ENCODE measurements around the gene SPATA12.
A peak's percentile ranks its signal among the peaks of the same experiment; 100 is the strongest.

SPATA12 gene

DNA sequence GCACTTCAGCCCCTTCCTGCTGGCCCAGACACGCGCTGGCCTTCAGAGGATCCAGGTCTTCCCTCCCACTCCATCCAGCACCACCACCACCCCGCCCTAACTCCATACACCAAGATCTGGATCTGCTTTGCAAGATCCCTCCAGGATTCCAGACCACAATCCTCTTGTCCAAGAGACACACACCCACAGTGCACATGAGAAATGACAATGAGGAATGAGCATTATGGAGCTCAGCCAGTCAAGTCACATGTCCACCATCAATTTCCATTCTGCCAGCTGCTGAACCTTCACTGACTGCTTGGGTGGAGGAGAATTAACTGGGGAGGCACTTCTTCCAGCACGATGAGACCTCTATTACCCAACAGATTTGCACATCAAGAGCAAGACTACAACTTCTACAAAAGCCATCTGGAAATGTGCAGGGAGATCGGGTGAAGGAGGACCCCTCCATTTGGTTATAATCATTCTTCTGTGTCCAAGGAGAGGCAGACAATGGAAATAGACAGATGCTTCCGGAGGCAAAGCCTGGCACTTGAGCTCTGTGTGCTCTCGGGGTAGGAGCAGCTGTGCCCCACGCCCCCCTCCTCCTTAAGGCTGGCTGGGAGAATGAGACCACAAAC is 12.3 kb upstream of the SPATA12 start:
- no peak for FAIRE-seq
- DNase-seq (ENCODE audit: extremely low spot score, insufficient read length, low read depth): no peak

DNA sequence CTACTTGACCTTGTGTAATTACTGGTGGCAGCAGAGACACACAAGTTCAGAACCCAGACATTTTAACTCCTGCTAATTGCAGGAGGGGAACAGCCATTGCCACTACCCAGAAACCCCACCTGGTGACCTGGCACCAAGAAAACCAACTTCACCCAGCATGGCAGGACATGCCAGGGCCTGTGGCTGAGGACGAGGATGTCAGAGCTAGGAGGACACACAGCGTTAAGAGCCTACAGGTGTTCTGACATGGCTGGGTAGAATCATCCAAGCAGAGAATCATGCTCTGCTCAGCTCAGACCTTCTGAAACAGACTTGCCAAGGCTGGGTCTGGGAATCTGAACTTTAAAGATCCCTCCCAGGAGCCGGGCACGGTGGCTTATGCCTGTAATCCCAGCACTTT is 11.7 kb upstream of the SPATA12 start:
- no peak for FAIRE-seq
- no peak for DNase-seq (ENCODE audit: extremely low spot score, insufficient read length, low read depth)

DNA sequence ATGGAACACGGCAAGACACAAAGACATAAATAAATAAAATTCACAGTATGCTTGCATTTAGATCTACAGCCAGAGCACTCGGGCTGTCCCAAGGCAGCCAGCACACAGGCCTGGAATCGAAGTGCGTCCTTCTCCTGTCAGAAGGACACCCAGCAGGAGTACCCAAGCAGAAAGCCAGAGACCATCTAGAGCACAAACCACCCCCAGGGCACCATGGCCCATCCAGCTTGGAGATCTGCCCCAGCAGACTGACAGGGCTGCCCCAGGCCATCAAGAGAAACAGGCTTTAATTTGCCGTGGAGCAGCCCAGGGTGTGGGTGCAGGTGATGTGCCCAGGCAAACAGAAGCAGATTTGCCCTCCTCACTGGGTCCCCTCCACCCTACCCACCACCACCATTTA is 7.8 kb upstream of the SPATA12 start:
- FAIRE-seq (no peak), DNase-seq (ENCODE audit: extremely low spot score, insufficient read length, low read depth) (no peak)

DNA sequence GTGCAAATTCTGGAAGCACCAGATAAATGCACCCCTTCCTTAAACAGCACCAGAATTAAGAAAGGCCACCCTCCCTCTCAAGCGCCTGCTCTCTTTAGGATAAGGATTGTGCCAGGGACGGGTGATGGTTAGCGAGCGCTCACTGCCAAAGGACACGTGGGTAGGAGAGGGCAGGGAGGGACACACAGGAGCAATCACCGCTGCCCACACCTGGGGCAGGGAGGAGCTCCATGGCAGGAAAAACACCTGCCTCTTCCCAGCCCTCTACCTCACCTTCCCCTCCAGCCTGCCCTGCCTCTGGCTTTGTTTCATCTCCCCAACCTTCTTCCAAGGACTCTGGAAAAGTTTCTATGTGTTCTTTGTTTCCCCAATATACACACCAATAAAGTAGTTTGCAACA is 7.3 kb upstream of the SPATA12 start:
- FAIRE-seq: no peak
- no peak for DNase-seq (ENCODE audit: extremely low spot score, insufficient read length, low read depth)

DNA sequence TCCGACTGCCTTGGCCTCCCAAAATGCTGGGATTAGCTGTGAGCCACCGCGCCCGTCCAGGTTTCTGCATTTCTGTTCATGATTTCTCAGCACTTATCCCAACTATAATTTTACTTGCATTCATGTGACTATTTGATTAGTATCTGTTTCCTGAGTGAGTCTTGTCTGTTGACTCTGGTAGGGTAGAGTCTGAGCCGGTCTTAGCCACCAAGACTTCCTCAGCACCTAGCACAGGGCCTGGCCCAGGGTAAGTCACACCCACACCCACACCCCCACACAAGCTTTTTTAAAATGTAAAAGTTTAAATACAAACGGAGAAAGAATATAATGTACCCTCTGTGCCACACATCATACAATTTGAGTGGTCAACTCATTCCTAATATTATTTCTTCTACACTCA is 3.1 kb upstream of the SPATA12 start:
- FAIRE-seq (no peak), DNase-seq (ENCODE audit: extremely low spot score, insufficient read length, low read depth) (no peak)

DNA sequence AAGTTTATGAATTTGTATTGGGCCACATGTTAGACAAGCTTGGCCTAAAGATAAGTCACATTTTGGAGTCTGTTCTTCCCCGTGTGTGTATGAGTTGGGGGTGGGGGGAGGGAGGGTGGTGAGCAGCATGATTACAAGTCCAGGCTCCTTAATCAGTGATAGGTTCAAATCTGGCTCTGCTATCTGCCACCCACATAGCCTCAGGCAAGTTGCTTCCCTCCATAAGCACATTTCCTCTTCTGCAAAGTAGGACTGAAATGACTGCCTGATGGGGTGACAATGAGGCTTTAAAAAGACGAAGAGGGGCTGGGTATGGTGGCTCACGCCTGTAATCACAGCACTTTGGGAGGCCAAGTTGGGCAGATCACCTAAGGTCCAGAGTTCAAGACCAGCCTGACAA is 1.1 kb upstream of the SPATA12 start:
- FAIRE-seq (no peak), DNase-seq (ENCODE audit: extremely low spot score, insufficient read length, low read depth) (no peak)

DNA sequence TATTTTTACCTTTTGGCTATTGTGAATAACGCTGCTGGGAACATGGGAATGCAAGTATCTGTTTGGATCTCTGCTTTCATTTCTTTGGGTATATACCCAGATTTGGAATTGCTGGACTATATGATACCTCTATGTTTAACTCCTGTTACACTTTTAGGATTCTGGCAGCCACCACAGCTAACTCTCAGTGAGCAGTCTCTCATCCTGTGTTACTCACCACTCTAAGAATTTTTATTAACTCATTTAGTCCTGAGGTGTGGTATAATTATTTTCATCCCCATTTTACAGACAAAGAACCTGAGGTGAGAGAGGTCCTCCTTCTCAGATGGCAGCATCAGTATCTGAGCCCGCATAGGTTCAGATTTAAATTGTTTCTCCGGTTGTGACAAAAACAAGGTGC is 1.1 kb downstream of the SPATA12 start:
- DNase-seq (ENCODE audit: extremely low spot score, insufficient read length, low read depth): no peak
- FAIRE-seq: no peak

DNA sequence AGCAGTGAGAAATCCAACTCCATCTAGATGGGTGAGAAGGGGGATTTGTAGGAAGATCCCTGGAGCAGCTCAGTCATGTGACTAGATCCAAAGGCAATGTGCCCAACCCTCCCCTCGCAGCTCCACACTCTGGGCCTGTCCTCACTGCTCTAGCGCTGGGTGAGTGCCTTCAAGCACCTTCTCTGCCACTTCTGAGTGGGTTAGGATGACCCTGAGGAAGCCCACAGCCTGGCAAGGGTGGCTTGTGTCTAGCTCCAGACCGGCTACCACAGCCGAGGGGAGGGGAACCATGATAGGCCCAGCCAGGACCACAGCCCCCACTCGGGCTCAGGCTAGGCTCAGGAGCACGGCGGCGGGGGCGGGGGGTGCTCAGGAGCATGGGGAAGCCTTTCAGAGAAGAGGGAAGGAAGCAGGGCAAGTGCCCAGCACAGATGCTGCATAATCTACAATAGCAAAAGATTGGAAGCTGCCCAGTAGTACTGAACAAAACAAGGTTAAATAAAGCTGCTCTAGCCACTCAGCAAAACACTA is 1.7 kb downstream of the SPATA12 start:
- FAIRE-seq: no peak

DNA sequence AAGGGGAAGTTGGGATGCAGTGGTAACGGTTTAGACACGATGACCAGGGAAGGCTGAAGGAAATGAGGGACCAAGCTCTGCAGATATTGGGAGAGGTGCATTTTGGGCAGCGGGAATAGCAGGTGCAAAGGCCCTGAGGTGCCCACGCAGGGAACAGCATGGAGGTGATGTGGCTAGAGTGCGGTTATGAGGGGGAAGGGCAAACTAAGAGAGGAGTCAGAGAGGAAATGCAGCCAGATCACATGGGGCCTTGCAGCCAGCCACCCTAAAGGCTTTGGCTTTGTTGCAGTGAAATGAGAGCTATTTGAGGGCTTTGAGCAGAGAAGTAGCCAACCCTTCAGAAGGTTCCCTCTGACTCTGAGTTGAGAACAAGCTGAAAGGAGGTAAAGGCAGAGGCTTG is 2.6 kb downstream of the SPATA12 start:
- no peak for FAIRE-seq
- DNase-seq (ENCODE audit: extremely low spot score, insufficient read length, low read depth): no peak

More for the DNA sequence above, 1.7 kb downstream of the SPATA12 start:
- no peak for DNase-seq (ENCODE audit: extremely low spot score, insufficient read length, low read depth)

DNA sequence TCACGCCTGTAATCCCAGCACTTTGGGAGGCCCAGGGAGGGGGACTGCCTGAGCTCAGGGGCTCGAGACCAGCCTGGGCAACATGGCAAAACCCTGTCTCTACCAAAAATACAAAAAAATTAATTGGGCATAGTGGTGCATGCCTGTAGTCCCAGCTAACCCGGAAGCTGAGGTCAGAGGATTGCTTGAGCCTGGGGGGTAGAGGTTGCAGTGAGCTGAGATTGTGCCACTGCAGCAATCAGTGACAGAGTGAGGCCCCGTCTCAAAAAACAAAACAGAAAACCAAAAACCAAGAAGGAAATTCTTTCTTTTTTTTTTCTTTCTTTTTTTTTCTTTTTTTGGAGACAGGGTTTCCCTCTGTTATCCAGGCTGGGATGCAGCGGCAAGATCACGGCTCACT is 3.5 kb downstream of the SPATA12 start:
- no peak for FAIRE-seq
- no peak for DNase-seq (ENCODE audit: extremely low spot score, insufficient read length, low read depth)

DNA sequence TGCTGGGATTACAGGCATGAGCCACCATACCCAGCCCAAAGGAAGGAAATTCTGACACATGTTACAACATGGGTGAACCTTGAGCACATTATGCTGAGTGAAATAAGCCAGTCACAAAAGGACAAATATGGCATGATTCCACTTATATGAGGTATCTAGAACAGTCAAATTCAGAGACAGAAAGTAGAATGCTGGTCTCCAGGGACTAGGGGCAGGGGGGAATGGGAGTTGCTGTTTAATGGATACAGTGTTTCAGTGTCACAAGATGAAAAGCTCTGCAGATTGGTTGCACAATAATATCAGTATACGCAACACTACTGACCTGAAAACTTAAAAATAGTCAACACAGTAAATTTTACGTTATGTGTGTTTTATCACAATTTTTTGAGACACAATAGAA is 4.1 kb downstream of the SPATA12 start:
- DNase-seq (ENCODE audit: extremely low spot score, insufficient read length, low read depth) (no peak), FAIRE-seq (no peak)

DNA sequence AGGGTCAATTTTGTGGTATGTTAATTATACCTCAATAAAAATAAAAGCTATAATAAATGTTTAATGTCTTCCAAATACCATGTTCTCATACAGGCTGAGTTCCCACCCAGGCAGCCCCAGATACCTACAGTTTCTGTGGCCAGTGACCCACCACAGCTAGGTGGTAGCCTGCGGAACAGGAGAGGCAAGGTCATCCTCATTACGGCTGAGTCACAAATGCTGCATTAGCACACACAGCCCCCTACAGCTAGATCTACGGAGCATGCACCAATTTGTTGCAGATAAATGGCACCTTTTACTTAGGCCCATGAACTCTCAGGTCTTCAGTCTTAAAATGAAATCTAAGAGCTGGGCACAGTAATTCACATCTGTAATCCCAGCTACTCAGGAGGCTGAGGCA is 5.1 kb downstream of the SPATA12 start:
- no peak for DNase-seq (ENCODE audit: extremely low spot score, insufficient read length, low read depth)
- FAIRE-seq: no peak

DNA sequence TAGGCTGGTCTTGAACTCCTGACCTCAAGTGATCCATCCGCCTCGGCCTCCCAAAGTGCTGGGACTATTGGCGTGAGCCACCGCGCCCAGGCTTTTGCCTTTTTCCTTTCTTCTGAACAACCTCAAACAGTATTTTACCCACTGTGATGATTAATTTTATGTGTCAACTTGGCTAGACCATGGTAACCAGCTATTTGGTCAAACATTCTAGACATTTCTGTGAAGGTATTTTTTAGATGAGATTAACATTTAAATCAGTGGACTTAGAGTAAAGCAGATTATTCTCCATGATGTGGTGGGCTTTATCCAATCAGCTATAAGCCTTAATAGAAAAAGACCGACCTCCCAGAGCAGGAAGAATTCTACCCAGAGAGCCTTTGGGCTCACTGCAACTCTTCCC is 6.0 kb downstream of the SPATA12 start:
- FAIRE-seq (no peak), DNase-seq (ENCODE audit: extremely low spot score, insufficient read length, low read depth) (no peak)

DNA sequence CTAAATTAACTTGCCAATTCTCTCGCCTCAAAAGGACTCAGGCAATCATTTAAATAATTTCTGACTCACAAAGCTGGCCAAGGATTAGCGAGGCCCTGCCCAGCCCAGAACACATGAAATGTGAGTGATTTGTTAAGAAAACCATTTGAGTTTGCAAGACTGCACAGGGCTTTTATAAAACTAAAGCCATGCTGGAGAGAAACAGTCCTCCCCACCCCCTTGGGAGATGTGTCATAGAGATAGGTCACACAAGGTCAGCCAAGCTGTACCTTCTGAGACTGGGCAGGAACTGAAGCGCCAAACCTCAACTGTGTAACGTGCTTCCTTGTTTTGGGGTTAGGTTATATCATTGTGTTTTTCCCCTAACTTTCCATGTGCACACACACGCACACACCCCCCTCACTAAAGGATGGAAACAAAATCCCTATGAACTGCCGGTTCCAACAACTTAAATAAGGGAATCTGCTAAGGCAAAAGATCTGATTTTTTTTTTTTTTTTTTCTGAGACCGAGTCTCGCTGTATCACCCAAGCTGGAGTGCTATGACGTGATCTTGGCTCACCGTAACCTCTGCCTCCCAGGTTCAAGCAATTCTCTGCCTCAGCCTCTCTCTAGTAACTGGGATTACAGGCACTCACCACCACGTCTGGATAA is 8.1 kb downstream of the SPATA12 start:
- DNase-seq (ENCODE audit: extremely low spot score, insufficient read length, low read depth): peak; percentile 75
- FAIRE-seq: peak; percentile 98

DNA sequence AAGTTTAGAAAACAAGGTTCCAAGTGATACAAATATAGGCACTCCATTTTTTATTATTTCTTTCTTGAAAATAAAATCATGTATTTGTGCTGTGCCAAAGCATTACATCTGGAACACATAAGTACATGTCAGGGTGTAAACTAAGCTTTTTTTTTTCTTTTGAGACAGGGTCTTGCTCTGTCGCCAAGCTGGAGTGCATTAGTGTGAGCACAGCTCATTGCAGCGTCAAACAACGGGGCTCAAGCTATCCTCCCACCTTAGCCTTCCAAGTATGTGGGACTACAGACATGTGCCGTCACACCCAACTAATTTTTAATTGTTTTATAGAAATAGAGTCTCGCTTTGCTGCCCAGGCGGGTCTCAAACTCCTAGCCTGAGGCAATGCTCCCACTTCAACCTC is 9.0 kb downstream of the SPATA12 start:
- FAIRE-seq: no peak

DNA sequence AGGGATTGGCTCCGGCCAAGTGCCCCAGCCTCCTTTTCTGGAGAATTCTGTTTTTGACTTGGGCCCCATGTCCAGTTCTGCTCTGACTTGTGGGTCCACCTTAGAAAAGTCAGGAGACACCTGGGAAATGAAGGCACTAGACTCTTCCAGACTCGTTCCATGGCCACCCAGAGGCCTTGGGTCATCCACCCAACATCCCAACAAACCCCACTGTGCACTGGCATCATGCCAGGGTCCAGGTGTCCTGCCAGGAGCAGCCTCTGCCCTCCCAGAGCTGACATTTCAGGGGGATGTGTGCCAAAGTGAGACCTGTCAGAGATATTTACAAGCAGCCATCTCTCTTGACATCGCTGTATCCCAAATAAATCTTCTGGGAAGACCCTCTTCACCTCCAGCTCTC is 13.2 kb downstream of the SPATA12 start:
- no peak for FAIRE-seq
- DNase-seq (ENCODE audit: extremely low spot score, insufficient read length, low read depth): no peak

More for the DNA sequence above, 9.0 kb downstream of the SPATA12 start:
- DNase-seq (ENCODE audit: extremely low spot score, insufficient read length, low read depth): no peak

DNA sequence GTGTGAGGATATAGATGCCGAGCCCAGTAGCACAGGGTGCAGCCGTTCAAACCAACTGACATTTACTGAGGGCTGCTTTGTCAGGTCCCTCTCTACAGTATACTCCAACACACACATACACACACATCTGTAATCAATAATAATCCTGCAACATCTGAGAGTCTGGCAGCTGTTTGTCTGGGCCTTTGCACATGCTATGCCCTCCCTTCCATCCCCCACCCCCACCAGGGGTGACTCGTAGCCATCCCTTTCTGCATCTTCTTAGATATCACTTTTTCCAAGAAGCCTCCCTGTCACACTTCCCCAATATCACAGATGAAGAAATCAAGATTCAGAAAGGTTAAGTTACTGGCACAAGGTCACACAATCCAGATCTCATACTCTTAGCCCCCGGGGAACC is 13.7 kb downstream of the SPATA12 start:
- DNase-seq (ENCODE audit: extremely low spot score, insufficient read length, low read depth): no peak

DNA sequence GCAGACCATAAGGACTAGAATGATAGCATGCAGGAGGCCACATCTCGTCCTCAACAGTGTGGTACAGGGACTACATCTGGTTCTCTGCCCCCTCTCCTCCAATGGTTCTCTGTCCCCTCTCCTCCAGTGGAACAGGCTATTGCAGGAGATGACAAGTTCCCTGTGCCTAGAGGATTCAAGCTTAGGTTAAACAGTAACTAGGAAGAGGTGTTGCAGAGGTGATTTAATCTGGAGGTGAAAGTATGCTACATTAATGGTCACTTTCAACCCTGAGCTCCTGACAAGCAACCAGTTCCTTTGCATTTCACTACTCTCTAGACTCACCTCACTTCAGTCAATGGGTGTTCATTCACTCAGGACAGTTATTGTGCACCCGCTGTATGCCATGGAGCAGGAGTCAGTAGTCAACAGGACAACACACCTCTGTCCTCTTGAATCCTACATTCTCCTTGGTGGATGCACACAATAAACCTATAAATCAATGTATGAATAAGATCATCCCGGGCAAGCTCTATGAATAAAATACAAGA is 16.0 kb downstream of the SPATA12 start:
- FAIRE-seq (no peak), DNase-seq (ENCODE audit: extremely low spot score, insufficient read length, low read depth) (no peak)

More for the DNA sequence above, 13.7 kb downstream of the SPATA12 start:
- FAIRE-seq: no peak

DNA sequence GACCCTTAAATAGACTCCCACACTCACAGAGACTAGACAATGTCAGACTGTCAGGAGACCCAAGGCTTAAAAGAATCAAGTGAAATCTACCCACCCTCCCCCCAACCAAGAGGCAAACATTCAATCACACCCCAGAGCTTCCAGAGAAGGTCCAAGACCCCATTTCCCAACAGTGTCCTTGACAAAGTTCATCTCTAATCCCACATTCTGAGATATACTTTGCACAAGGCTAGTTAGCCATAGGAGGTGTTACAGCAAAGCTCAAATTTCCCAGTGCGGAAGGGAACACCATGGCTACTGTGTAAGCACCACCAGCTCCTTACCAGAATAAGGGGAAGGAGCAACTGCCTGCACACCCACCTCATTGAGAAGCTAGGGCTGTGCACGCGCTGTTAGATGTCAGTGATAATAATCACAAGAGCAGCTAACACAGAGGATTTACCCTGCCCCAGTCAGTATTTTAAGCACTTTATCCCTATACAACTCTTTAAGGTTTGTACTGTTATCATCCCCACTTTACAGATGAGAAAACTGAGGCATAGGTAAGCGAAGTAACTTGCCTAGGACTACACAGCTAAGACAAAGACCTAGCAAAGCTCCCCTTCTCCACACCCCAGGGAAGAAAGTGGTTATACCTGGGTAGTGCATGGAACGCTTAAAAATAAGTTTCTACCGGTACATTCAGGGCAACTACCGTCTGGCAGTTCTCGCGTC is 17.3 kb downstream of the SPATA12 start:
- DNase-seq (ENCODE audit: extremely low spot score, insufficient read length, low read depth): no peak
- no peak for FAIRE-seq

DNA sequence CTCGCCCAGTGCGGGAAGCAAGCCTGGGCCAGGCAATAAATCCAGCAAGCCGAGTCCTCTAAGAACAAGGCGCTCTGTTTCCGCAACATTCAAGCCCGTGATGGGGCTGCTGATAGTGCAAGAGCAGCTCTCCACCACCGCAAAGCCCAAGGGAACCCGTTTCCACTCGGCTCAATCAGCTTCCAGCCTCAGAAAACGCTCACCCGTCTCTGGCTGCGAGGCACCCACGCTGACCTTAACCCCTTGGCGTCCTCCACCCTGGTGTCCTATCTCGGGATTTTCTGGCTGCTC is 17.8 kb downstream of the SPATA12 start:
- DNase-seq (ENCODE audit: extremely low spot score, insufficient read length, low read depth) (no peak), FAIRE-seq (no peak)
